ENCODE measurements around the gene FRMD4B. TPM values are rescaled to one million over a fixed set of nuclear protein-coding genes. Genes with fewer than 3 reads are reported as not detected.

Gene FRMD4B
- total RNA-seq, 1 donor from 2014 or later: 14.0 TPM

- no peak for DNase-seq
- intact Hi-C loops (cut with micrococcal nuclease): no loop called here
- ATAC-seq: no peak
Measured at GRCh38 chr3:69197455-69197854, 188.4 kb downstream of the FRMD4B start.

- intact Hi-C loops (cut with micrococcal nuclease): no loop called here
- DNase-seq (no peak), ATAC-seq (no peak)
Measured at GRCh38 chr3:69196876-69197275, 189.0 kb downstream of the FRMD4B start.

- ATAC-seq: no peak
- intact Hi-C loops (cut with micrococcal nuclease): no loop called here
- DNase-seq: no peak
Measured at GRCh38 chr3:69194431-69195165, 191.3 kb downstream of the FRMD4B start.

- intact Hi-C loops (cut with micrococcal nuclease): no loop called here
- ATAC-seq: no peak
- no peak for DNase-seq
Measured at GRCh38 chr3:69193749-69194148, 192.1 kb downstream of the FRMD4B start.

- DNase-seq: no peak
- ATAC-seq: no peak
- intact Hi-C loops (cut with micrococcal nuclease): no loop called here
Measured at GRCh38 chr3:69191516-69191915, 194.4 kb downstream of the FRMD4B start.

GRCh38 chr3:69189487-69189886 lies 196.4 kb downstream of the FRMD4B start:
- intact Hi-C loops (cut with micrococcal nuclease): no loop called here
- no peak for DNase-seq
- no peak for ATAC-seq

GRCh38 chr3:69186575-69187093 lies 199.3 kb downstream of the FRMD4B start:
- intact Hi-C loops (cut with micrococcal nuclease): no loop called here

GRCh38 chr3:69182588-69183316 lies 203.1 kb downstream of the FRMD4B start:
- peak; percentile 38 for ATAC-seq
- intact Hi-C loops (cut with micrococcal nuclease): no loop called here
- DNase-seq: peak; percentile 33

More at GRCh38 chr3:69186575-69187093, 199.3 kb downstream of the FRMD4B start:
- DNase-seq: no peak
- ATAC-seq: no peak

- ATAC-seq (peak; percentile 60), DNase-seq (no peak)
- intact Hi-C loops (cut with micrococcal nuclease): no loop called here
Measured at GRCh38 chr3:69181592-69182211, 204.2 kb downstream of the FRMD4B start.

GRCh38 chr3:69180869-69181591 lies 204.9 kb downstream of the FRMD4B start:
- ATAC-seq (peak; percentile 18), DNase-seq (no peak)
- intact Hi-C loops (cut with micrococcal nuclease): no loop called here

- no peak for DNase-seq
- no peak for ATAC-seq
- intact Hi-C loops (cut with micrococcal nuclease): no loop called here
Measured at GRCh38 chr3:69179740-69180372, 206.0 kb downstream of the FRMD4B start.

GRCh38 chr3:69178838-69179739 lies 206.8 kb downstream of the FRMD4B start:
- DNase-seq (no peak), ATAC-seq (no peak)
- intact Hi-C loops (cut with micrococcal nuclease): no loop called here

GRCh38 chr3:69178082-69178481 lies 207.8 kb downstream of the FRMD4B start:
- no peak for ATAC-seq
- intact Hi-C loops (cut with micrococcal nuclease): no loop called here
- DNase-seq: no peak

GRCh38 chr3:69174871-69175737 lies 210.8 kb downstream of the FRMD4B start:
- DNase-seq (no peak), ATAC-seq (peak; percentile 39)
- intact Hi-C loops (cut with micrococcal nuclease): no loop called here

- ATAC-seq: no peak
- intact Hi-C loops (cut with micrococcal nuclease): no loop called here
- no peak for DNase-seq
Measured at GRCh38 chr3:69174445-69174844, 211.4 kb downstream of the FRMD4B start.

- intact Hi-C loops (cut with micrococcal nuclease): no loop called here
- ATAC-seq (no peak), DNase-seq (no peak)
Measured at GRCh38 chr3:69172058-69172457, 213.8 kb downstream of the FRMD4B start.

GRCh38 chr3:69166446-69166845 lies 219.4 kb downstream of the FRMD4B start:
- no peak for ATAC-seq
- no peak for DNase-seq
- intact Hi-C loops (cut with micrococcal nuclease): no loop called here
